ENCODE results near the gene ADAM15.

Gene ADAM15

GRCh38 chr1:155033524-155033923 lies 17.6 kb upstream of the ADAM15 start, which contains the start of the genes DCST1 and DCST2:
Gene DCST1, plus strand, starts transcription at chr1:155033824. Its CDS starts 213 bp downstream, at chr1:155034037.
Gene DCST2, minus strand, starts transcription at chr1:155033781. Its CDS starts 80 bp downstream, at chr1:155033701.
- Mint-ChIP-seq H3K4me1 (peaks cover 4% of the 10 kb centered on the region), H3K9me3 (no peaks in the 10 kb centered on the region), H3K27ac (no peak within 1 kb of the TSS), H3K36me3 (no peaks in the 10 kb centered on the region), H3K4me3 (no peak within 1 kb of the TSS), H3K27me3 (peaks cover 5% of the 10 kb centered on the region)
- ATAC-seq (ENCODE audit: low read depth) (no peak), DNase-seq (ENCODE audit: low spot score in 2 of 2) (no peak)

GRCh38 chr1:155034318-155035208 lies 16.6 kb upstream of the ADAM15 start:
- ATAC-seq (ENCODE audit: low read depth) (no peak), DNase-seq (ENCODE audit: low spot score in 2 of 2) (no peak)
- H3K36me3 Mint-ChIP-seq: no peaks in the 10 kb centered on the region
- no peaks in the 10 kb centered on the region for H3K9me3 Mint-ChIP-seq
- peaks cover 3% of the 10 kb centered on the region for H3K4me1 Mint-ChIP-seq
- H3K27ac Mint-ChIP-seq: no peak overlapping the region
- no peak overlapping the region for H3K4me3 Mint-ChIP-seq
- H3K27me3 Mint-ChIP-seq: peaks cover 7% of the 10 kb centered on the region

- Mint-ChIP-seq H3K4me3 (no peak overlapping the region), H3K4me1 (peaks cover 3% of the 10 kb centered on the region), H3K27me3 (peaks cover 7% of the 10 kb centered on the region), H3K36me3 (no peaks in the 10 kb centered on the region), H3K9me3 (no peaks in the 10 kb centered on the region), H3K27ac (no peak overlapping the region)
- DNase-seq (ENCODE audit: low spot score in 2 of 2) (no peak), ATAC-seq (ENCODE audit: low read depth) (no peak)
Observed at GRCh38 chr1:155035936-155036335, 15.2 kb upstream of the ADAM15 start.

- H3K36me3 Mint-ChIP-seq: no peaks in the 10 kb centered on the region
- H3K27me3 Mint-ChIP-seq: peaks cover 7% of the 10 kb centered on the region
- ATAC-seq (ENCODE audit: low read depth) (no peak), DNase-seq (ENCODE audit: low spot score in 2 of 2) (no peak)
- no peaks in the 10 kb centered on the region for H3K9me3 Mint-ChIP-seq
- peaks cover 3% of the 10 kb centered on the region for H3K4me1 Mint-ChIP-seq
- no peak overlapping the region for H3K4me3 Mint-ChIP-seq
- no peak overlapping the region for H3K27ac Mint-ChIP-seq
Observed at GRCh38 chr1:155037043-155037442, 14.1 kb upstream of the ADAM15 start.

- Mint-ChIP-seq H3K4me1 (peaks cover 3% of the 10 kb centered on the region), H3K9me3 (no peaks in the 10 kb centered on the region), H3K36me3 (no peaks in the 10 kb centered on the region), H3K4me3 (no peak overlapping the region), H3K27me3 (peaks cover 9% of the 10 kb centered on the region), H3K27ac (no peak overlapping the region)
- DNase-seq (ENCODE audit: low spot score in 2 of 2) (no peak), ATAC-seq (ENCODE audit: low read depth) (no peak)
Observed at GRCh38 chr1:155037851-155038441, 13.2 kb upstream of the ADAM15 start.

- Mint-ChIP-seq H3K27ac (no peak overlapping the region), H3K9me3 (no peaks in the 10 kb centered on the region), H3K4me1 (peaks cover 3% of the 10 kb centered on the region), H3K36me3 (no peaks in the 10 kb centered on the region), H3K4me3 (no peak overlapping the region), H3K27me3 (peaks cover 9% of the 10 kb centered on the region)
- no peak for ATAC-seq (ENCODE audit: low read depth)
- DNase-seq (ENCODE audit: low spot score in 2 of 2): no peak
Observed at GRCh38 chr1:155038602-155039307, 12.4 kb upstream of the ADAM15 start.

- Mint-ChIP-seq H3K9me3 (no peaks in the 10 kb centered on the region), H3K4me3 (no peak overlapping the region), H3K27me3 (peaks cover 7% of the 10 kb centered on the region), H3K36me3 (no peaks in the 10 kb centered on the region), H3K4me1 (peaks cover 3% of the 10 kb centered on the region), H3K27ac (no peak overlapping the region)
- no peak for DNase-seq (ENCODE audit: low spot score in 2 of 2)
- no peak for ATAC-seq (ENCODE audit: low read depth)
Observed at GRCh38 chr1:155039308-155039669, 11.8 kb upstream of the ADAM15 start.

- Mint-ChIP-seq H3K9me3 (no peaks in the 10 kb centered on the region), H3K4me3 (no peak overlapping the region), H3K4me1 (peaks cover 11% of the 10 kb centered on the region), H3K27ac (no peak overlapping the region), H3K36me3 (no peaks in the 10 kb centered on the region), H3K27me3 (peaks cover 7% of the 10 kb centered on the region)
- no peak for ATAC-seq (ENCODE audit: low read depth)
- no peak for DNase-seq (ENCODE audit: low spot score in 2 of 2)
Observed at GRCh38 chr1:155040358-155041093, 10.6 kb upstream of the ADAM15 start.

- H3K27me3 Mint-ChIP-seq: peaks cover 7% of the 10 kb centered on the region
- DNase-seq (ENCODE audit: low spot score in 2 of 2) (no peak), ATAC-seq (ENCODE audit: low read depth) (no peak)
- H3K9me3 Mint-ChIP-seq: no peaks in the 10 kb centered on the region
- H3K4me3 Mint-ChIP-seq: no peak overlapping the region
- no peaks in the 10 kb centered on the region for H3K36me3 Mint-ChIP-seq
- H3K27ac Mint-ChIP-seq: no peak overlapping the region
- peaks cover 11% of the 10 kb centered on the region for H3K4me1 Mint-ChIP-seq
Observed at GRCh38 chr1:155042789-155043188, 8.3 kb upstream of the ADAM15 start.

- no peaks in the 10 kb centered on the region for H3K36me3 Mint-ChIP-seq
- no peaks in the 10 kb centered on the region for H3K9me3 Mint-ChIP-seq
- ATAC-seq (ENCODE audit: low read depth) (no peak), DNase-seq (ENCODE audit: low spot score in 2 of 2) (no peak)
- peaks cover 4% of the 10 kb centered on the region for H3K27me3 Mint-ChIP-seq
- H3K27ac Mint-ChIP-seq: no peak overlapping the region
- peaks cover 11% of the 10 kb centered on the region for H3K4me1 Mint-ChIP-seq
- no peak overlapping the region for H3K4me3 Mint-ChIP-seq
Observed at GRCh38 chr1:155043301-155043702, 7.8 kb upstream of the ADAM15 start.

- Mint-ChIP-seq H3K9me3 (no peaks in the 10 kb centered on the region), H3K27ac (no peak overlapping the region), H3K36me3 (no peaks in the 10 kb centered on the region), H3K4me1 (peaks cover 8% of the 10 kb centered on the region), H3K27me3 (peaks cover 2% of the 10 kb centered on the region), H3K4me3 (no peak overlapping the region)
- no peak for DNase-seq (ENCODE audit: low spot score in 2 of 2)
- ATAC-seq (ENCODE audit: low read depth): no peak
Observed at GRCh38 chr1:155043793-155044192, 7.3 kb upstream of the ADAM15 start.

- Mint-ChIP-seq H3K4me3 (no peak overlapping the region), H3K9me3 (no peaks in the 10 kb centered on the region)
- no peak for ATAC-seq (ENCODE audit: low read depth)
Observed at GRCh38 chr1:155044365-155044764, 6.8 kb upstream of the ADAM15 start.

GRCh38 chr1:155044812-155045657 lies 6.1 kb upstream of the ADAM15 start:
- Mint-ChIP-seq H3K36me3 (no peaks in the 10 kb centered on the region), H3K9me3 (no peaks in the 10 kb centered on the region), H3K4me1 (peaks cover 8% of the 10 kb centered on the region), H3K27ac (no peak overlapping the region), H3K4me3 (no peak overlapping the region), H3K27me3 (peaks cover 2% of the 10 kb centered on the region)
- DNase-seq (ENCODE audit: low spot score in 2 of 2): peak; percentile 42 to 44
- ATAC-seq (ENCODE audit: low read depth): peak; percentile 94

More at GRCh38 chr1:155044365-155044764, 6.8 kb upstream of the ADAM15 start:
- peaks cover 2% of the 10 kb centered on the region for H3K27me3 Mint-ChIP-seq
- no peak overlapping the region for H3K27ac Mint-ChIP-seq
- no peaks in the 10 kb centered on the region for H3K36me3 Mint-ChIP-seq
- DNase-seq (ENCODE audit: low spot score in 2 of 2): no peak
- peaks cover 8% of the 10 kb centered on the region for H3K4me1 Mint-ChIP-seq

All from memory B cell (primary cell).